Hepatocyte (in vitro differentiated cells): ENCODE measurements around the gene C11orf54. TPM values are rescaled to one million over a fixed set of nuclear protein-coding genes. Genes with fewer than 3 reads are reported as not detected.

Experiments used
- DNase-seq: peaks from one replicate; pipeline ENCODE4 v3.0.0-alpha.2; 2016; ENCODE audit warnings: low spot score
- H2AFZ ChIP-seq: fragments of 200-600 bp; sonication (generic); 2 replicates; pipeline ENCODE4 v1.6.0; 2016; ENCODE audit warnings: antibody characterized with exemption, mild to moderate bottlenecking
- H3K27ac ChIP-seq: fragments of 200-600 bp; sonication (generic); 2 replicates; pipeline ENCODE4 v1.5.1; 2016; ENCODE audit warnings: mild to moderate bottlenecking
- H3K27me3 ChIP-seq: fragments of 200-600 bp; sonication (generic); 2 replicates; pipeline ENCODE4 v1.6.1; 2016
- H3K36me3 ChIP-seq: fragments of 200-600 bp; sonication (generic); replicated peaks from 2 replicates; pipeline ENCODE4 v1.5.1; 2016; ENCODE audit warnings: low read depth; ENCODE audit not compliant: insufficient read depth
- H3K4me1 ChIP-seq: fragments of 200-600 bp; sonication (generic); 2 replicates; pipeline ENCODE4 v1.5.1; 2016; ENCODE audit warnings: mild to moderate bottlenecking, moderate library complexity; ENCODE audit not compliant: insufficient read depth
- H3K4me2 ChIP-seq: fragments of 200-600 bp; sonication (generic); 2 replicates; pipeline ENCODE4 v1.6.0; 2016
- H3K4me3 ChIP-seq: fragments of 200-600 bp; sonication (generic); 2 replicates; pipeline ENCODE4 v1.5.1; 2016; ENCODE audit warnings: mild to moderate bottlenecking
- H3K79me2 ChIP-seq: fragments of 200-600 bp; sonication (generic); 2 replicates; pipeline ENCODE4 v1.6.0; 2017; ENCODE audit warnings: mild to moderate bottlenecking
- H3K9me2 ChIP-seq: fragments of 200-600 bp; sonication (generic); replicated peaks from 2 replicates; pipeline ENCODE4 v1.6.0; 2017; ENCODE audit warnings: mild to moderate bottlenecking; ENCODE audit not compliant: insufficient read depth
- H3K9me3 ChIP-seq: fragments of 200-600 bp; sonication (generic); 2 replicates; pipeline ENCODE4 v1.5.1; 2016; ENCODE audit warnings: low read depth, mild to moderate bottlenecking
- H4K20me1 ChIP-seq: fragments of 200-600 bp; sonication (generic); 2 replicates; pipeline ENCODE4 v1.6.0; 2016; ENCODE audit warnings: mild to moderate bottlenecking; ENCODE audit not compliant: insufficient read depth, poor library complexity, severe bottlenecking
- EZH2 ChIP-seq: fragments of 200-600 bp; sonication (generic); IDR thresholded peaks from 2 replicates; pipeline ENCODE4 v1.6.1; 2016; ENCODE audit warnings: antibody characterized with exemption, mild to moderate bottlenecking, borderline replicate concordance
- EZH2phosphoT487 ChIP-seq: fragments of 200-600 bp; sonication (generic); IDR thresholded peaks from one replicate; pipeline ENCODE4 v1.6.1; 2018; ENCODE audit warnings: antibody characterized with exemption, mild to moderate bottlenecking, low read depth, moderate library complexity; ENCODE audit not compliant: unreplicated experiment, severe bottlenecking
- WGBS: methylation state at CpG from one replicate; pipeline ENCODE4 v1.1.6; 2016; ENCODE audit warnings: low lambda C conversion rate; ENCODE audit errors: missing lambda C conversion rate; 5-methylcytosine and 5-hydroxymethylcytosine counted together
- polyA plus RNA-seq: library from polyadenylated mRNA; unstranded; fragments of >200 nt; fragmentation: Nextera tagmentation; extraction: Ambion mirVana; gene quantifications from 2 replicates; pipeline ENCODE4 v1.2.1, GENCODE V29; 2016
- total RNA-seq: library from RNA; depleted of rRNA; stranded (reverse); fragments of >200 nt; gene quantifications from 2 replicates; pipeline ENCODE4 v1.2.3, GENCODE V29; 2014
- TF ChIP-seq, protein P1 (sequence below): fragments of 200-600 bp; sonication (generic); IDR thresholded peaks from 2 replicates; pipeline ENCODE4 v1.5.1; 2016; ENCODE audit warnings: antibody characterized with exemption, mild to moderate bottlenecking; ENCODE audit not compliant: poor library complexity

The C11orf54 gene
- total and polyA plus RNA-seq, 2 experiments from 2014 or later, result 31.1 to 75.6 TPM

DNA sequence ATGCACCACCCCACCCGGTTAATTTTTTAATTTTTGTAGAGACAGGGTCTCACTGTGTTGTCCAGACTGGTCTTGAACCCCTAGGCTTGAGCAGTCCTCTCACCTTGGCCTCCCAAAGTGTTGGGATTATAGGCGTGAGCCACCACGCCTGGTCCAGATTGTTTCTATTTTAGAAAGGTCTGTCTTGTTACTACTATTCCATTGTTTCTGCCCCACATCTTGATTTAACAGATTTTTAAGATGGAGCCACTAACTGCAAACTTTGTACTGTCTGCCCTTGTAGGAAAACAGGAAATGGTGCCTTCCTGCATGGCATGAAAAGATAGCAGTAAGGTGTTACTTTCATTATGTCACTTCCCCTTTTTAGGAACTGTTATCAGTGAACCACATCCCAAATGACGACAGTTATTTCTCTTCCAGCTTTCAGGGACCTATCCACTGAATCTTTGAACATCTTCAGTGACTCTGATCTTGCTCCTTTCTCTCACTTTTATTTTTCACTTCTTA lies 23.4 kb upstream of the C11orf54 start:
- H3K9me3 ChIP-seq, result no peaks in the 10 kb centered on the region
- no peak overlapping the region for H2AFZ ChIP-seq
- no peak overlapping the region for H3K4me3 ChIP-seq
- H3K36me3 ChIP-seq, result no peaks in the 10 kb centered on the region
- no peaks in the 10 kb centered on the region for H4K20me1 ChIP-seq
- WGBS, result 89% methylated on average over 4 of the region's 4 CpGs
- no peaks in the 10 kb centered on the region for H3K79me2 ChIP-seq
- H3K27me3 ChIP-seq, result no peaks in the 10 kb centered on the region
- TF ChIP-seq EZH2phosphoT487 (no peak), EZH2 (no peak)
- TF ChIP-seq, protein P1, sequence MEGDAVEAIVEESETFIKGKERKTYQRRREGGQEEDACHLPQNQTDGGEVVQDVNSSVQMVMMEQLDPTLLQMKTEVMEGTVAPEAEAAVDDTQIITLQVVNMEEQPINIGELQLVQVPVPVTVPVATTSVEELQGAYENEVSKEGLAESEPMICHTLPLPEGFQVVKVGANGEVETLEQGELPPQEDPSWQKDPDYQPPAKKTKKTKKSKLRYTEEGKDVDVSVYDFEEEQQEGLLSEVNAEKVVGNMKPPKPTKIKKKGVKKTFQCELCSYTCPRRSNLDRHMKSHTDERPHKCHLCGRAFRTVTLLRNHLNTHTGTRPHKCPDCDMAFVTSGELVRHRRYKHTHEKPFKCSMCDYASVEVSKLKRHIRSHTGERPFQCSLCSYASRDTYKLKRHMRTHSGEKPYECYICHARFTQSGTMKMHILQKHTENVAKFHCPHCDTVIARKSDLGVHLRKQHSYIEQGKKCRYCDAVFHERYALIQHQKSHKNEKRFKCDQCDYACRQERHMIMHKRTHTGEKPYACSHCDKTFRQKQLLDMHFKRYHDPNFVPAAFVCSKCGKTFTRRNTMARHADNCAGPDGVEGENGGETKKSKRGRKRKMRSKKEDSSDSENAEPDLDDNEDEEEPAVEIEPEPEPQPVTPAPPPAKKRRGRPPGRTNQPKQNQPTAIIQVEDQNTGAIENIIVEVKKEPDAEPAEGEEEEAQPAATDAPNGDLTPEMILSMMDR, result no peak
- no peaks in the 10 kb centered on the region for H3K9me2 ChIP-seq
- H3K4me1 ChIP-seq, result no peaks in the 10 kb centered on the region
- H3K4me2 ChIP-seq, result no peak overlapping the region
- DNase-seq, result no peak
- no peak overlapping the region for H3K27ac ChIP-seq

DNA sequence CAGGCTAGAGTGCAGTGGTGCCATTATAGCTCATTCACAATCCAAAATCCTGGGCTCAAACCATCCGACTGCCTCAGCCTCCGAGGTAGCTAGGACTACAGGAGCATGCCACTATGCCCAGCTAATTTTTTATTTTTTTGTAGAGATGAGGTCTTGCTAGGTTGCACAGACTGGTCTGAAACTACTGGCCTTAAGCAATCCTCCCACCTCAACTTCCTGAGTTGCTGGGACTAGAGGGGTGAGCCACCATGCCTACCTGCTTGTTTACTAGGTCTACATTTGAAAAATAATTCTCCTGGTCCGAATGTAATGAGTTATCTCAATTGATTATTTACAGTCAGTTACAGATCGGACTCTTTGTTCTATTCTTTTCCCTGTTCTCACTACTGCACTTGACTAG lies 22.2 kb upstream of the C11orf54 start:
- WGBS, result 99% methylated on average over 4 of the region's 4 CpGs
- H3K27ac ChIP-seq, result no peak overlapping the region
- no peak overlapping the region for H3K4me3 ChIP-seq
- no peak for TF ChIP-seq EZH2phosphoT487
- no peak for TF ChIP-seq EZH2
- TF ChIP-seq, protein P1, result no peak
- no peaks in the 10 kb centered on the region for H3K9me2 ChIP-seq
- no peaks in the 10 kb centered on the region for H4K20me1 ChIP-seq
- no peak for DNase-seq
- no peaks in the 10 kb centered on the region for H3K4me1 ChIP-seq
- H3K27me3 ChIP-seq, result no peaks in the 10 kb centered on the region
- no peaks in the 10 kb centered on the region for H3K9me3 ChIP-seq
- no peaks in the 10 kb centered on the region for H3K79me2 ChIP-seq
- H2AFZ ChIP-seq, result no peak overlapping the region
- H3K4me2 ChIP-seq, result no peak overlapping the region
- no peaks in the 10 kb centered on the region for H3K36me3 ChIP-seq

DNA sequence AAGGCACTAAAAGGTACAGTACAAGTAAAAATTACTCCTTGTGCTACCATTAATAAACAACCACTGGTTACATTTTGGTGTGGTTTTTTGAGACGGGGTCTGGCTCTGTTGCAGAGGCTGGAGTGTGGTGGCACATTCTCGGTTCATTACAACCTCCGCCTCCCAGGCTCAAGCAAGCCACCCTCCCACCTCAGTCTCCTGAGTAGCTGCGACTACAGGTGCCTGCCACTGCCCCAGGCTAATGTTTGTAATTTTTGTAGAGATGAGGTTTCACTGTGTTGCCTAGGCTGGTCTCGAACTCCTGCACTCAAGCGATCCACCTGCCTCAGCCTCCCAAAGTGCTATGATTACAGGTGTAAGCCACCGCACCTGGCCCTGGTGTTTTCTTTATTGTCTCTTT lies 20.9 kb upstream of the C11orf54 start:
- no peak overlapping the region for H3K4me2 ChIP-seq
- no peak overlapping the region for H2AFZ ChIP-seq
- H3K4me3 ChIP-seq, result no peak overlapping the region
- 92% methylated on average over 7 of the region's 7 CpGs for WGBS
- no peaks in the 10 kb centered on the region for H3K9me2 ChIP-seq
- H3K27me3 ChIP-seq, result no peaks in the 10 kb centered on the region
- TF ChIP-seq EZH2 (no peak), EZH2phosphoT487 (no peak)
- TF ChIP-seq, protein P1, result no peak
- no peaks in the 10 kb centered on the region for H3K4me1 ChIP-seq
- no peaks in the 10 kb centered on the region for H3K36me3 ChIP-seq
- no peaks in the 10 kb centered on the region for H4K20me1 ChIP-seq
- H3K79me2 ChIP-seq, result no peaks in the 10 kb centered on the region
- no peaks in the 10 kb centered on the region for H3K9me3 ChIP-seq
- DNase-seq, result no peak
- H3K27ac ChIP-seq, result no peak overlapping the region

DNA sequence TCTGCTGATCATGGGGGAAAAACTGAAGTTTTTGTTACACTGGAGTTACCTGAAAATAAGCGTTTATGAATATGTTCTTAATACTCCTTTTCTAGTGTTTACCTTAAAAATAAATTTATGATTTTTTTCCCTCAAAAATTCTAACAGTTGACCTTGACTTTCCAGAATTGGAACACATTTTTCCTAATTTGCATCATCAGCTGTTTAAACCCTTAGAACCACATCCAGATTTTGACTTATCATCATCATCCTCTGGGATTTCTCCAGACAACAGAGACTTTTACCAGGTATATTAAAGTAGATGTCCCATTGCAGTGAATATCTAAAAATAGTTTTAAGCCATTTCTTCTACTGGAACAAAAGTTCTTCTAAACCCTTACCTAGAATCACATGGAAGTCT lies 17.4 kb upstream of the C11orf54 start:
- no peak overlapping the region for H3K4me3 ChIP-seq
- no peaks in the 10 kb centered on the region for H3K36me3 ChIP-seq
- no peak overlapping the region for H3K4me2 ChIP-seq
- no peak overlapping the region for H2AFZ ChIP-seq
- H3K27me3 ChIP-seq, result no peaks in the 10 kb centered on the region
- no peaks in the 10 kb centered on the region for H3K9me2 ChIP-seq
- no peaks in the 10 kb centered on the region for H4K20me1 ChIP-seq
- TF ChIP-seq, protein P1, result no peak
- TF ChIP-seq EZH2 (no peak), EZH2phosphoT487 (no peak)
- 97% methylated on average over 1 of the region's 1 CpG for WGBS
- no peak for DNase-seq
- H3K27ac ChIP-seq, result no peak overlapping the region
- no peaks in the 10 kb centered on the region for H3K79me2 ChIP-seq
- H3K4me1 ChIP-seq, result no peaks in the 10 kb centered on the region
- H3K9me3 ChIP-seq, result no peaks in the 10 kb centered on the region
